ENCODE results near the gene SPPL2B.

The SPPL2B gene

DNA sequence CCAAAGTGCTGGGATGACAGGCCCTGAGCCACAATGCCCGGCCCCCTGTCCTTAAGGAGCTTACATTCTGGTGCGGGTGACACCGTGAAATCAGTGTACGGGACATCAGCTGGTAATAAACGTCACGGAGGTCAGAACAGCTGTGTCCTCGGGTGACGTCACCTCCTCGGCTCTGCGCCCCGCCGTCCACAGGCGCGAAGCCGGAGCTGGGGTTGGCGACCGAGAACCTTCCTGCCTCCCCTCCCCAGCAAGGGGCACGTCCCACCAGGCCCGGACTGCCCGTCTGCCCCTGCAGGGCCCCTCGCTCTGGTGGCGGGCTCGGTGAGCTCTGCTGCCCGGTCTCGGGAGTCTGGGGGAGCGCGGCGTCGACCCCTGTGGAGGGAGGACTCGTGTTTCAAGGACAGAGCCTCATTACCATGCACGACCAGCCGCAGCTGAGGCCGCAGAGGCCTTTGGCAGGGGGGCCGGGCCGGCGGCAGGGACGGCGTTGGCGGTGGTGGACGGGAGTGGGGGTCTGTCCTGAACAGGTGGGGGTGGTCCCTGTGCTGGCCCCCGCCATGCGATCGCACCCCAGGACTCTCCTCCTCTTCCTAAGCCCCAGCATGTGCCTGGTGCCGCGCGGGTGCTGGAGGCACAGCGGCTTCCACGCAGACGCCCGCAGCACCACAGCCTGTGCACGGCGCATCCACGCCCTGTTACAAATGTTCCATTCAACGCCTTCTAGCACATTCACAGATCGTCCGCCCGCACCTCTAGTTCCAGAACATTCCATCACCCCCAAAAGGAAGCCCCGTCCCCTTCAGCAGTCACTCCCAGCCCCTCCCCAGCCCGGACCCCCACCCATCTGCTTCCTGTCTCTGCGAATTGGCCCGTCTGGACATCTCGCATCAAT is 25.9 kb upstream of the SPPL2B start:
- no peak for DNase-seq

DNA sequence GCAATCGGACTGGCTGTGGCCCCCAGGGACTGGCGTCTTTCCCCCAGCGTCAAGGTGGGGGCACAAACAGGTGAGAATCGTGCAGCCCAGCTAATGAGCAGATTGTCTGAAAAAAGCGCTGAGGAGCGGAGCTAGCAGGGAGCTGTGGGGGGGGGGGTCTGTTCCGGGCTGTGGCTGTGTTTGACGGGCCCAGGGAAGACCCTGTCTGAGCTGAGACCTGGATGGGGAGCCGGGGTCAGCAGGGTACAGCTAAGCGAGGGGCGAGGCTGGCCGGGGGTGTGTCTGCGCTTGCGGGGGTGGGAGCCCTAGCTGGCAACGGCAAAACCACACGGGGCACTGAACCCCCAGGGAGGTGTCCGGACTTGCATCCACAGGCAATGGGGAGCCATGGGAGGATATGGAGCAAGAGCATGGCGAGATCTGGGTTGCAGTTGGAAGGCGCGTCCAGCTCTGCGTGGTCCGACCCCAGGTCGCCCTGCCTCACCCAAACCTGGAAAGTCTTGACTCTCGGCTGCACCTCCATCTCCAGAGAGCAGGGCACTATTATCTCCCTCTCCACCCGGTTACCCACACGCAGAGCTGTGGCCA is 25.2 kb upstream of the SPPL2B start:
- DNase-seq, result no peak

DNA sequence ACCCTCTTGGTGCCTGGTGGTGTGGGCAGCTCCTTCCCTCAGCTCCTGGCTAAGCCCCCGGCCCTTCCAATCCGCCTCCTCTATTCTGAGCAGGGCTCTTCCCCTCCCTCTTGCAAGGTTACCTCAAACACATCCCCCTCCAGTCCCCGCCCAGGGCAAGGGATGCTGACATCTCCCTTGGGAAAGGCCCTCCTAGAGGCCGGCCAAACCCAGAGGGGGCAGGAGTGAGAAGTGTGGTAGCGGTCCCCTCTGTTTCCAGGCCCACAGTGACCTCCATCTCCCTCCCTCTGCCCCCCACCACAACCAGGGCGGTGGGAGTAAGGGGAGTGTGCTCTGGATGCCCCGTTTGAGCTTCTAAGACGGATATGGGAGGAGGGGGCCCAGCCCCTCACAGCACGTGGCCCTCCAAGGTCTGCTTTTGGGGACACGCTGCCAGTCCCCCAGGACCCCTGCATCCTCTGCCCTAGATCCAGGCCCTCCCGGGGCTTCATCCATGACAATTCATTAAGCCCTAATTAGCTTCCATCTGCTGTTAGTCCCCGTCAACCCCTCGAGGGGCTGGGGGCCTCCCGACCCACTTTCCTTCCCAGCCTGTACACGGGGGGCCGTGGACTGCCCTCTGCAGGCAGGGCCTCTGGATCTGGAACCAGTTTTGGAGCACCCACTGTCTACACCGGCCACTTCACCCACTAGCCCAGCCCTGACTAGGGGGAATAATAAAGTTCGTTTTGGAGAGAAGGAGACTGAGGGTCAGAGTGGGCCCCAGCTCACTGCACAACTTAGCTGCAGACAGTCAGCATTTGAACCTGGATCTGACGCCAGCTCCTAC is 22.8 kb upstream of the SPPL2B start:
- no peak for DNase-seq

DNA sequence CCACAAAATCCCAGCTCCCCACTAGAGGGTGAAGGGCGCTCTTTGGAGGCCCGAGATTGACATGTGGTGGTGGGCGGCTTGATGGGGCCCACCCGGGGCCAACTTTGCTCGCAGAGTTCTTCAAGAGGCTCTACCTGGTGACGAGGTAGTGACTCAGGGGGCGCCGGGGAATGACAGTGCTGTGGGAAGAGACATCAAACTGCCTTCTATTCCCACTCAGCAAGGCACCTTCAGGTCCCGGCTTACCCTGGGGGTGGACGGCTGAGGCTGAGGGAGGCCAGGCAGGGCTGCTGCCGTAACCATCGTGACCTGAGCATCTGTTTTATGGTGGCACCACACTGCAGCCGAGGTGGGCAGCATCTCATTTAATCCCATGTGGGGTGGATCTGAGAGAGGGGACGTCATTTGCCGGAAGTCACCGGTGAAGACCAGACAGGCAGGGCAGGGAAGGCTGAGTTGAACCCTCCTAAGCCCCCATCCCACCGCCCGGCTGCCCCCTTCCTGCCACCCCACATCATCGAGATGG is 22.1 kb upstream of the SPPL2B start:
- no peak for DNase-seq

DNA sequence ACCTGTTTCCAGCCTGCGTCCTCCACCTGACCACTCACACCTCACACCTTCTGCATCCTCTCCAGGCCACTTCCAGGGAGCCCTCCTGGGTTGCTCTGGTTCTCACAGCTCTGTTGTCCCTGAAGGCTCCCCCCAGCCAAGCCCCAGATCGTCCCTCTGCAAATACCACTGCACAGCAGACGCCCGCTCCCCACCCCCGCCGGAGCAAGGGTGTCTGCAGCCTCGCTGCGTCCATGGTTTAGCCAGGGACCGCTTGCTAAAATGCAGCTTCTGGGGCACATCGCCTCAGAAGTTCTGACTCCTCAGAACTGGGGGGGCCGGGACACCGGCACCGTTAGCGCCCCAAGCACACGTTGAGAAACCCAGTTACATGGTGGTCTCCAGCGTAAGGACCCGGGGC is 21.5 kb upstream of the SPPL2B start:
- no peak for DNase-seq

DNA sequence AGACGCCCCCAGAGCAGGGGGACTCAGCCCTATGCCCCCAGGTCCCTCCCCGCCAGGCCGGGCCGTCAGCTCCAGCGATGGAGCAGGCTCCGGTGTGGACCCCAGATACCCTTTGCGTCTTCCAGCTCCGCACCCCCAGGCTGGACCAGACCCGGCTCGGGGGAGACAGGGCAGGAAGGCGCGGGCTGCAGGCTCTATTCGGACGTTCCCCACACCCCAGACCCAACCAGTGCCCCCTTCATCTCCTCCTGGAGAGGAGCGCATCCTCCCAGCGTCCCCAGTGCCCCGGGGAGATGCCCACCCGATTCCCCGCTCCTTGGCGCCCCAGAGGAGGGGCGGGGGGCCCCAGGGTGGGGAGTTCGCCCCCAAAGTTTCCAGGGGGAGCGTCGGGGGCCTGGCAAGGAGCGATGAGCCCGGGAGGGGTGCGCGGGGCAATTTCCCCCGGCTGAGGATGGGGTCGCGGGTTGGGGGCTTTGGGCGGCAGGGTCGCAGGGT is 20.9 kb upstream of the SPPL2B start:
- DNase-seq, result no peak

DNA sequence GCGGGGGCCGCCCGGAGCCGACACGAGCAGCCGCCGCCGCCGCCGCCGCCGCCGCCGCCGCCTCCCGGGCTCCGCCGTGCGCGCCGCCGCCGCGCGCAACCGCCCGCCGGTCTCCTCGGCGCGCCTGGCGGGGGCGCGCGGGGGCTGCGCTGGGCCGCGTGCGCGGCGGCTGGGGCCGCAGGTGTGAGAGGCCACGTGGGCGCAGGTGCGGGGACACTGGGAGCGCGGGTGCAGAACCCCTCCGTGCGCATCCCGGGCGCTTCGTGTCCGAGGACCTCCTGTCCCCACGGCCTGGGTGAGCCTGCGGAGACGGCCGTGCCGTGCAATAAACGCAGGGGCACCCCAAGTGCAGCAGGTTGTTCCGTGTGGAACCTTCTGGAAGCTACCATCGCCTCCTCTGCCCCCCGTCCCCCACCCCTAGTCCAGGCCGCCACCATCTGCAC is 20.3 kb upstream of the SPPL2B start, which contains the start of gene LINGO3:
TSS of gene LINGO3 (minus strand) at position 41 of the 443 bp plus-strand sequence. CDS start 16,378 bp downstream, outside the sequence.
- no peak for DNase-seq

DNA sequence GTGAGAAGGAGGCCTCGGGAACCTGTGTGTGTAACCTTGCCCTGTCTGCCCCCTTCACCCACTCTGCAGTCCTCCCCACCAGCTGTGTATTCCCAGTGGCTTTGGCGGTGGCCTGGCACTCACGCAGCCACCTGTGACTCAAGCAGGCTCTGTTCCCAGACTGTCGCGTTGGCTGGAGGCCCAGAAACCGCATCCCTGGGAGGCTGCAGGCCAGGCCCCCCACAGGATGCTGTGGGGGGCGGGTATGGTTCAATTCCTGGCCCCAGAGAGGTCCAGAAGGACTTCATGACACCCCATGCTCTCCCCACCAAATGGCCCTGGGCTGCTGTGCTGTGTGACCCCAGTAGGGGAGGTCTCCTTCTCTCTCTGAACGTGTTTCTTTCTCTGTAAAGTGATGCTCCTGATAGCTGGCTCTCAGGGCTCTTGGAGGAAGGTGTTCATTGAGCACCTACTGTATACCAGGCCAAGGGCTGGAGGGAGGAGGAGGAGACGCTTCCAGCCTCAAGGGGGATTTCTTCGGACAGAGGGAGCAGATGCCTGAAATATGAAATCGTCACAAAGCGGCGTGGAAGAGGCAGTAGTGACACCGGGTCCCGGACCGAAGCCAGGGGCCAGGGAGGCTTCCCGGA is 18.6 kb upstream of the SPPL2B start:
- DNase-seq, result no peak

DNA sequence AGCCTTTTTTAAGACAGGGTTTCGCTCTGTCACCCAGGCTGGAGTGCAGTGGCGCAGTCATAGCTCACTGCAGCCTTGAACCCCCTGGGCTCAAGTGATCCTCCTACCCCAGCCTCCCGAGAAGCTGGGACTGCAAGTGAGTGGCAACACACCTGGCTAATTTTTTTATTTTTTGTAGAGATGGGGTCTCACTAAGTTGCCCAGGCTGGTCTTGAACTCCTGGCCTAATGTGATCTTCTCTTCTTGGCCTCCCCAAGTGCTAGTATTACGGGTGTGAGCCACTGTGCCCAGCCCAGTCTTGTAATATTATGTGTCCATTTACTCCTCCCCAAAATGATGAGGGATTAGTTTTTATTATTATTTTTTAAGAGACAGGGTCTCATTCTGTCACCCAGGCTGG is 17.4 kb upstream of the SPPL2B start:
- no peak for DNase-seq

DNA sequence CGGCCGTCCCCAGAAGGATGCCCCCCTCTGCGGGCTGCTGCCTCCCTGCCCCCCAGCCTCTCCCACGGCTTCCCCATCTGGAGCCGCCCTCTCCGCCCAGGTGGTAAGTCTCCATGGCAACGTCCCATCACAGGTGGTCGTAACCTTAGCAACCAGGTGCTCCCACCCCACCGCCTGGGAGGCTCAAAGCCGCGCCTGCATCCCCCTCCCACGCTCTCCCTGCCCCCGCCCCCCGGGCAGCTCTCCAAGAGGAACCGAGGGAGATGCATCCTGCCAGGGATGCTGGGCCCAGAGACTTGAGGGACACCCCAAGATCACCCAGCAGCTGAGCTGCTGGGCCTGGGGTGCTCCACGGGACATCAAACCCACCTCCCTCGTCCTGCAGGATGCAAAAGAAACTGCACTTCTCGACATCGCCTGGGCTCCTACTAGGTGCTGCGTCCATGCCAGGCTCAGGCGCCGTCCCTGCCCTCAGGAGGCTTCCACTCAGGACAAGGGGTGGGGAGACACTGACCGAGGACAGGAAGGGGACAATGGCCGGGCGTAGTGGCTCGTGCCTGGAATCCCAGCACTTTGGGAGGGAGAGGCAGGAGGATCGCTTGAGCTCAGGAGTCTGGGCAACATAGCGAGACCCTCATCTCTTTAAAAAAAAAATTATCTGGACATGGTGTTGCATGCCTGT is 15.5 kb upstream of the SPPL2B start:
- no peak for DNase-seq

DNA sequence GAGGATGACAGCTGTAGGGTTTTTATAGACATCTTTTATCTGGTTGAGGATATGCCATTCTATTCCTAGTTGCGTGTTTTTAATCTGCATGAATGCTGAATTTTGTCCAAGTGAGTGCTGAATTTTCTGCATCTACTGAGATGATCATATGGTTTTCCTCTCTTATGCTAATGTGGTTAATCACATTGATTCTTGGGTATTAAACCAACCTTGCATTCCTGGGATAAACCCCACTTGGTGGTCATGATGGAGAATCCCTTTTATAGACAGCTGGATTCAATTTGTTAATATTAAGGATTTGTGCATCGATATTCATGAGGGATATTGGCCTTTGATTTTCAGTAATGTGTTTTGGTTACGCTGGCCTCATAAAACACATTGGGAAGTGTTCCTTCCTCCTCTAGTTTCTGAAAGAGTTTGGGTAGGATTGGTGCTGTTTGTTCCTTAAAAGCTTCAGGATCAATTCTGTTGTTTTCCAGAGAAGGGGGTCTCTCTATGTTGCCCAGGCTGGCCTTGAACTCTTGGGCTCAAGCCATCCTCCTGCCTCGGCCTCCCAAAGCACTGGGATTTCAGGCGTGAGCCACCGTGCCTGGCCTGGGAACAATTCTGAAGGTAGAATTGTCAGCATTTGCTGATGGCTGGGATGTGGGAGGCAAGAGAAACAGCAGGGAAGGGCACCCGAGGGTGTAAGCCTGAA is 13.2 kb upstream of the SPPL2B start:
- DNase-seq, result no peak

DNA sequence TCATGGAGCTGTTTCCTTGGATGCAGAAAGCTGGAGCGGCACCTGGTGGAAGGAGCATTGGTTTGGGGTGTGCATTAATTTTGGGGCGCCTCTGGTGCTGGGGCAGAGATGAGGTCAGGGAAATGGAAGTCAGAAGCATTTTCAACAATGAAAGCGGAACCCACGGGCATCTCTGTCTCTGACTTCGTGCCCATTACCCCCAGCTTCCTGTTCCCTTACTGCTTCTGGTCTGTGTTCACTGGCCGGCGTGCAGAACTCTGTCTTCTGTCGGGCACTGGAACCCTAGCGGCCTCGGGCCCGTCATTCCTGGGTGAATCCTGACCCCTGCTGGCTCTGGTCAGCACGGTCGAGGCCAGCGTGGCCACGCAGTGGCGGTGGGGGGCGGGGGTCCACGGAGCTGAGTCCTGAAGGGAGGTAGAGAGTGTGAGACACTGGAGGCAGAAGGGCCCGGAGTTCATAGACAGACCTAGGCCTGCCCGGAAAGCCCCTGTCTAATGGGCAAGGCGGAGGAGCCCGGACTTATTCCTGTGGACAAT is 12.6 kb upstream of the SPPL2B start:
- no peak for DNase-seq

DNA sequence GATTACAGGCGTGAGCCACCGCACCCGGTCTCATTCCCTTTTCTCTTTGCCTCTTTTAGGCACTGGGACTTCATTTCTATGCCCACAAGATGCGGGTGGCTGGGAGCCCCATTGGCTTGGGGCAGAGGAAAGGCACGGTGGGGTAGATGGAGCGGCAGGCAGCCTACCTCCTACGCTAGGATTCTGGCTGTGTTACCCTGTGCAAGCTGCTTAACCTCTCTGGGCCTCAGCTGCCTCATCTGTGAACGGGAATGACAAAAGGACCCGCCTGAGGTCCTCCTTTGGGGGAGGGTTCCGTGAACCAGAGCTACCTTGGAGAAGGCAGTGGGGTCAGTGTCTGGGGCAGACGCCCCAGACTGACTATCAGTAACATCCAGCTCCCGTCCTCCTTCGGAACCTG is 11.2 kb upstream of the SPPL2B start:
- DNase-seq, result no peak

DNA sequence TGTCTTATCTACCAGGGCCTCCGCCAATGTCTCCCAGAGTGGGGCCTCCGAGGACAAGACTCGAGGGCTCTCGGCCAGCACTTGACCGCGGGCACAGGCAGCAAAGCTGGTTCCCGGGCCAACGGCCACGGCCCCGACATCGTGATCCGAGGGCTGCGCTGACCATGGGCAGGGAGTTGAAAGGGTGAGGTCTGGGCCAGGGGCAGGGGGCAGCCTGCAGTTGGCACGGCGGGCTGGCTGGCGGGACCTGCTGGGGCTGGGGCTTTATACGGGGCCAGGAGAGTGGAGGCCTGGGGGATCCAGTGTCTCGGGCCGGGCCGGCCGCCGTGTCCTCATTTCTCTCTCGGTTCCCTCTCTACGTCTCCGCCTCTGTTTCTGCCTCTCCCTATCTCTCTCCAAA is 10.7 kb upstream of the SPPL2B start:
- no peak for DNase-seq

DNA sequence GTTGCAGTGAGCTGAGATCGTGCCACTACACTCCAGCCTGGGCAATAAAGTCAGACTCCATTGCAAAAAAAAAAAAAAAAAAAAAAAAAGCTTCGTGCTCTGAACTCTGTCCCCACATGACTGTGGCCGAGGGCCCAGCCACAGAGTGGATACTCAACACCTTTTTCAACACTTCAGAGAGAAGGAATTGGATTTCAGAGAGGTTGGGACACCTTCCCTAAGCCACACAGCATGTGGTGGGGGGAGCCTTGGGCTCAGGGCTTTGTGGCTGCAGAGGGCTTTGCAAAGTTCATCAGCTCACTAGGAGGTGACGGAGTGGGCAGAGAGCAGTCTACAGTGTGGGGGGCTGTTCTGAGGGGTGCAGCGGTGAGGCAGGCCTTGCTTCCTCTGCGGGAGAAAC is 9.6 kb upstream of the SPPL2B start:
- no peak for DNase-seq

DNA sequence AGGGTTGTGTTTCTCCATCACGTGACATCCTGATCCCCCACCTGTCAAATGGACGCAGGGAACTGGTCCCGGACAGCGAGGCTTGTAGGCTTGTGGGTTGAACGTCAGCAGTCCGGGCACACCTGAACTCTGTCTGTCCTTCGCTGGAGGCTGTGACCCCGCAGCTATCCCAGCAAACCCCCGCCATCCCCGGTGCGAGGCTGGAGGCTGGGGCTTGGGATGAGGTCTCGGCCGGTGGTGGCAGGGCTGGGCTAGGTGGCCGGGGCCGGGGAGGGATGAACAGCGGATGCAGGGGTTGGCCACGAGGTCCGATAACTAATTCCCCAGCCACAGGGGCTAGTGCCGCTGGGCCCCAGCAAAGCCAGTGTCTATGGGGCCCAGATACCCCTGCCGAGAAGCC is 8.9 kb upstream of the SPPL2B start:
- no peak for DNase-seq

DNA sequence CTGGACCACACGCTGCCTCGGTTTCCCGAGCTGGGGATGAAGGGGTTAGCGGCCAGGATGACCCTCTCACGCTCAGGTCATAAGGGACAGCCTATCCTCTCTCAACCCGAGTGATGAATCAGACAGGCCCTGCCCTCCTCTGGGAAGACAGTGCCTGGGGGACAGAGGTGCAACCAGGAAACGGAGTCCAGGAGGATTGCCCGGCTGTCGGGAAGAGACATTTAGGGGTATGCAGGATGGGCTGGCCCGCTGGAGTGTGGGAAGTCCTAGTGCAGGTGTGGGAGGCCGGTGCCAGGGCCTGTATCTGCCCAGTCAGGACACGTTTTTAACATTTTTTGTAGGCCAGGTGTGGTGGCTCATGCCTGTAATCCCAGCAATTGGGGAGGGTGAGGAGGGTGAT is 8.4 kb upstream of the SPPL2B start:
- no peak for DNase-seq

DNA sequence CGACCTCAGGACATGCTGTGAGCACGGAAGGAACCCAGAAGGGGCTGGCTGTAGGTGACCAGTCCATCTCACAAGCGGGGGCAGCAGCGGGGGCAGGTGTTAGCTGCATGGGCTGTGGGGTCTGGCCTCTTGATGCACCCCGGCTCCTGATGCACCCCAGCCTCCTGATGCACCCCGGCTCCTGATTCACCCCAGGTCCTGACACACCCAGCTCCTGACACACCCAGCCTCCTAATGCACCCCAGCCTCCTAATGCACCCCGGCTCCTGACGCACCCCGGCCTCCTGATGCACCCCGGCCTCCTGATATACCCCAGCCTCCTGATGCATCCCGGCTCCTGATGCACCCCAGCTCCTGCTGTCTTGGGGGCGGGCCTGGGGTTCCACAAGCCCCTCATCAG is 7.5 kb upstream of the SPPL2B start:
- no peak for DNase-seq

DNA sequence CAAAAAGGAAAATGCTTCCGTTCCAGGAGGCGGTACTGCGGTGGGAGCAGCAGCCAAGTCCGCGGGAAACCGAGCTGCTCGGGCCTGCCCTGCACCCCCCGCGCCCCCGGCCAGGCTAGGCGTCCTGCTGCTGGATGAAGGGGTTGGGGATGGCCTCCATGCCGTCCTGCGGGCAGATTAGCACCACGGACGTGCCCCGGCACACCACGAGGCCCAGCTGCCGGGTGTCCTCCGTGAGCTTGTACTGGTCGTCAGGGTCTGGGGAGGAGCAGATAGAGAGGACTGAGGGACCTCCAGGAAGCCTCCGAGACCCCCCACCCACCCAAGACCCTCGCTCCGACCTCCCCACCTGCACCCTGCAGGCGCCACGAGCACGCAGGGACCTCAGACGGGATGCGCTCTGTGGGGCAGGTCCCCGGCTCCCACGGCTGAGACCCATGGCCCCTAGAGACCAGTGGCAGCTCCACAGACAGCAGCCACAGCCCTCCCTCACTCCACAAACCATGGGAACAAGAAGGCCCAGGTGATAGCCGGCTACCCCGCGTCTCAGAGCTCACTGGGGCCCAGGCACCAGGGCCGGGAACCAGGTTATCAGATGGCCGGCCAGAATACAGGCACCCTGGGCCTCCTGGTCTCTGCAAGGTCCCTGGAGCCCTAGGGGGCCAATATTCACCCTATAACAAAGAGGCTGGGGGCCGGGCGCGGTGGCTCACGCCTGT is 6.8 kb upstream of the SPPL2B start:
- DNase-seq, result no peak

DNA sequence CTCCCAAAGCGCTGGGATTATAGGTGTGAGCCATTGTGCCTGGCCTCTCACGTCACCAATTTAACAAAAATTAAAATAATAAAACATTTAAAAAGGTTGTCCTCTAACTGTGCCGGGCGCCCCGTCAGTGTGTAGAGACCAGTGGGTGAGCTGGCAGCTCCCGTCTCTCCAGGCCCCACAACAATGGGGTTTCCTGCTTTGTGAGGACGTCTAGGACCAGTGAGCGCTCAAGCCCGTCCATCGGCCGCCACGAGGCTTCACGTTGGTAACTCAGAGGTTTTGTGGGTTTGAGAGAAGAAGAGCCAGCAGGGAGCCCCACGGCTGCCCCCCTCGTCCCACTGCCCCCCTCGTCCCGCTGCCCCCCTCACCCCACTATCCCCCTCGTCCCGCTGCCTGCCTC is 4.8 kb upstream of the SPPL2B start:
- DNase-seq, result no peak
